Measurements from ENCODE around the gene PTPRD.

- TF ChIP-seq CTCF (IDR thresholded peaks at IDR 0.05 in 2 of 3, conservative IDR thresholded peaks at IDR 0.05 in 1 of 3; ENCODE audit: borderline replicate concordance in 1 of 3, insufficient read depth in 1 of 3, low read depth in 2 of 3, low read length in 2 of 3) = no peak
- no peak for TF ChIP-seq EZH2 (IDR thresholded peaks at IDR 0.05)
- TF ChIP-seq FOSL1 (IDR thresholded peaks at IDR 0.05; ENCODE audit: low read depth) = no peak
- no peak for TF ChIP-seq MAX (IDR thresholded peaks at IDR 0.05)
- TF ChIP-seq REST (IDR thresholded peaks at IDR 0.05; ENCODE audit: low read depth) = no peak
Observed at GRCh38 chr9:9614607-9615006, 998.2 kb downstream of the PTPRD start.
